DOHH2 (cell line): Measurements from ENCODE around the gene AP1G2.

ENCODE experiments used
- H3F3A ChIP-seq: fragments of 200-600 bp; sonication (generic), shearing (Covaris generic); 2 replicates; pipeline ENCODE4 v1.6.0; 2016; ENCODE audit warnings: antibody characterized with exemption, mild to moderate bottlenecking; ENCODE audit not compliant: control insufficient read depth, insufficient read depth
- H3K27ac ChIP-seq: fragments of 200-600 bp; sonication (generic); 2 replicates; pipeline ENCODE4 v1.5.1; 2014; ENCODE audit warnings: low read depth, mild to moderate bottlenecking, low read length, moderate library complexity
- H3K27me3 ChIP-seq: fragments of 200-600 bp; sonication (generic); 2 replicates; pipeline ENCODE4 v1.6.1; 2014; ENCODE audit warnings: mild to moderate bottlenecking, low read length, mixed read lengths; ENCODE audit not compliant: control insufficient read depth
- H3K36me3 ChIP-seq: fragments of 200-600 bp; sonication (generic); 2 replicates; pipeline ENCODE4 v1.6.1; 2014; ENCODE audit warnings: mild to moderate bottlenecking, low read length, moderate library complexity, mixed read lengths; ENCODE audit not compliant: control insufficient read depth
- H3K4me1 ChIP-seq: fragments of 200-600 bp; sonication (generic); 2 replicates; pipeline ENCODE4 v1.6.1; 2014; ENCODE audit warnings: mild to moderate bottlenecking, low read length, mixed read lengths; ENCODE audit not compliant: control insufficient read depth
- H3K4me2 ChIP-seq: fragments of 200-600 bp; sonication (generic); 2 replicates; pipeline ENCODE4 v1.6.0; 2014; ENCODE audit warnings: mild to moderate bottlenecking, low read length, moderate library complexity
- H3K4me3 ChIP-seq: fragments of 200-600 bp; sonication (generic); 2 replicates; pipeline ENCODE4 v1.5.1; 2014; ENCODE audit warnings: mild to moderate bottlenecking, low read length, mixed read lengths
- H3K79me2 ChIP-seq: fragments of 200-600 bp; sonication (generic); 2 replicates; pipeline ENCODE4 v1.6.1; 2014; ENCODE audit warnings: mild to moderate bottlenecking, low read length, mixed read lengths; ENCODE audit not compliant: control insufficient read depth
- H3K9me2 ChIP-seq: fragments of 200-600 bp; sonication (generic); replicated peaks from 2 replicates; pipeline ENCODE4 v1.6.1; 2014; ENCODE audit warnings: mild to moderate bottlenecking, low read length, mixed read lengths; ENCODE audit not compliant: control insufficient read depth
- H3K9me3 ChIP-seq: fragments of 200-600 bp; sonication (generic); 2 replicates; pipeline ENCODE4 v1.6.1; 2014; ENCODE audit warnings: antibody characterized with exemption, low read length, mixed read lengths; ENCODE audit not compliant: control insufficient read depth, insufficient read depth
- H4K20me1 ChIP-seq: fragments of 200-600 bp; sonication (generic); 2 replicates; pipeline ENCODE4 v1.6.0; 2014; ENCODE audit warnings: low read depth, mild to moderate bottlenecking, antibody characterized with exemption, low read length, moderate library complexity; ENCODE audit not compliant: control insufficient read depth, insufficient read depth
- CTCF ChIP-seq: fragments of 200-600 bp; sonication (generic); IDR thresholded peaks from one replicate; pipeline ENCODE4 v1.5.1; 2014; ENCODE audit warnings: antibody characterized with exemption, mild to moderate bottlenecking, low read depth, low read length; ENCODE audit not compliant: poor library complexity, severe bottlenecking
- EZH2phosphoT487 ChIP-seq: fragments of 200-600 bp; sonication (generic); IDR thresholded peaks from 2 replicates; pipeline ENCODE4 v1.6.1; 2017; ENCODE audit warnings: borderline replicate concordance, mild to moderate bottlenecking, antibody characterized with exemption, low read length, moderate library complexity, mixed read lengths

Gene AP1G2

DNA sequence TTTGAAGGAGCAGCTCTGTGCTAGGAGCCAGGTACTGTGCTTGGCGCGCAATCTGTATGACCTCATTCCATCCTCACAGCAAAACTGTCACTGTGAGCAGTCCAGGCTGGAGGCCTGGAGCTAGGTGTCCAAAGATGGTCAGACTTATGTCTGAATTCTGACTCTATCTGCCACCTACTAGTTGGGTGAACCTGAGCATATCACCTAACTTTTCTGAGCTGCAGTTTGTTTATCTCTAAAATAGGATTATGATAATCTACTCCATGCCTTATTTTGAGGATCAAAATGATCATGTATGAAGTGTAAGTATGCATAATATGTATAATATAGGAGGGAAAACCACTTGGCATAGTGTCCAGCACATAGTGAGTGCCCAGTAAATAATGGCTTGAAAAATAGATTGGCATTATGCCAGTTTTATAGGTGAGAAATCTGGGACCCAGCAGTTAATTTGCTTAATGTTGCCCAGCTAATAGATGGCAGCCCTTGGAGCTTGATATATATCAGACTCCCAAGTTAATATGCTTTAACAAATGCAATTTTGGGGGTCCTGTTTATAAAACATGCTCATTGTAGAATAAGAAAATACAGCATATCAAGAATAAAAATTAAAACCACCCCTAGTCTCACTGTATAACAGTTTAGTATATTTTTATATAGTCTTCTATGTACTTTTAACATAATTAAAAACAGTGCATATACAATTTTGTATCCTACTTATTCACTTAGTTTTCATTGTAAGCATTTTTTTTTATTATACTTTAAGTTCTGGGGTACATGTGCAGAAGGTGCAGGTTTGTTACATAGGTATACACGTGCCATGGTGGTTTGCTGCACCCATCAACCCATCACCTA is 15.5 kb upstream of the AP1G2 start:
- TF ChIP-seq EZH2phosphoT487 = no peak
- TF ChIP-seq CTCF = no peak

DNA sequence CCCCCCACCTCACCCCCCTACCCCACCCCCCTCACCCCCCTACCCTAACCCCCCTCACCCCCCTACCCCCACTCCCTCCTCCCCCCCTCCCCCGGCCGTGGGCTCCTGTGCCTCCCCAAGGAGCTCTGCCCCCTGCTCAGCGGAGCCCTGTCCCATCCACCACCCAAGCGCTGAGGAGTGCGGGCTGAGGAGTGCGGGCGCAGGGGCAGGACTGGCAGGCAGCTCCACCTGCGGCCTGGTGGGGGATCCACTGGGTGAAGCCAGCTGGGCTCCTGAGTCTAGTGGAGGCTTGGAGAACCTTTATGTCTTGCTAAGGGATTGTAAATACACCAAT is 13.3 kb upstream of the AP1G2 start:
- no peaks in the 10 kb centered on the region for H3K79me2 ChIP-seq
- no peaks in the 10 kb centered on the region for H3K9me3 ChIP-seq
- H3K36me3 ChIP-seq = no peaks in the 10 kb centered on the region
- no peaks in the 10 kb centered on the region for H3F3A ChIP-seq
- H4K20me1 ChIP-seq = no peaks in the 10 kb centered on the region
- no peak for TF ChIP-seq EZH2phosphoT487
- TF ChIP-seq CTCF = no peak
- H3K27me3 ChIP-seq = peaks cover 30% of the 10 kb centered on the region
- H3K4me2 ChIP-seq = no peak overlapping the region
- no peaks in the 10 kb centered on the region for H3K9me2 ChIP-seq
- no peak overlapping the region for H3K27ac ChIP-seq
- H3K4me3 ChIP-seq = no peak overlapping the region
- H3K4me1 ChIP-seq = peaks cover 4% of the 10 kb centered on the region; the same call in 1 of the 2 replicates

More for the DNA sequence above, 15.5 kb upstream of the AP1G2 start:
- peaks cover 4% of the 10 kb centered on the region; the same call in 1 of the 2 replicates for H3K4me1 ChIP-seq
- H3F3A ChIP-seq = no peaks in the 10 kb centered on the region
- no peaks in the 10 kb centered on the region for H4K20me1 ChIP-seq
- peaks cover 17% of the 10 kb centered on the region for H3K27me3 ChIP-seq
- H3K27ac ChIP-seq = no peak overlapping the region
- H3K9me3 ChIP-seq = no peaks in the 10 kb centered on the region
- H3K4me2 ChIP-seq = no peak overlapping the region
- H3K36me3 ChIP-seq = no peaks in the 10 kb centered on the region
- no peaks in the 10 kb centered on the region for H3K79me2 ChIP-seq
- H3K4me3 ChIP-seq = no peak overlapping the region
- H3K9me2 ChIP-seq = no peaks in the 10 kb centered on the region

- TF ChIP-seq CTCF = no peak
- no peak for TF ChIP-seq EZH2phosphoT487
- H3K27me3 ChIP-seq = peaks cover 30% of the 10 kb centered on the region
- H3K4me1 ChIP-seq = peaks cover 4% of the 10 kb centered on the region; the same call in 1 of the 2 replicates
- H3K4me2 ChIP-seq = no peak overlapping the region
- H3K9me3 ChIP-seq = no peaks in the 10 kb centered on the region
- no peaks in the 10 kb centered on the region for H3K79me2 ChIP-seq
- H3K36me3 ChIP-seq = no peaks in the 10 kb centered on the region
- H3K4me3 ChIP-seq = no peak overlapping the region
- no peaks in the 10 kb centered on the region for H3F3A ChIP-seq
- no peaks in the 10 kb centered on the region for H4K20me1 ChIP-seq
- H3K9me2 ChIP-seq = no peaks in the 10 kb centered on the region
- H3K27ac ChIP-seq = no peak overlapping the region
These were observed 12.7 kb upstream of the AP1G2 start for GRCh38 chr14:23580152-23580926.
